ENCODE results near the gene NLRC3.

GRCh38 chr16:3594316-3595109 is 17.3 kb upstream of the NLRC3 start:
- TF ChIP-seq, protein P1, sequence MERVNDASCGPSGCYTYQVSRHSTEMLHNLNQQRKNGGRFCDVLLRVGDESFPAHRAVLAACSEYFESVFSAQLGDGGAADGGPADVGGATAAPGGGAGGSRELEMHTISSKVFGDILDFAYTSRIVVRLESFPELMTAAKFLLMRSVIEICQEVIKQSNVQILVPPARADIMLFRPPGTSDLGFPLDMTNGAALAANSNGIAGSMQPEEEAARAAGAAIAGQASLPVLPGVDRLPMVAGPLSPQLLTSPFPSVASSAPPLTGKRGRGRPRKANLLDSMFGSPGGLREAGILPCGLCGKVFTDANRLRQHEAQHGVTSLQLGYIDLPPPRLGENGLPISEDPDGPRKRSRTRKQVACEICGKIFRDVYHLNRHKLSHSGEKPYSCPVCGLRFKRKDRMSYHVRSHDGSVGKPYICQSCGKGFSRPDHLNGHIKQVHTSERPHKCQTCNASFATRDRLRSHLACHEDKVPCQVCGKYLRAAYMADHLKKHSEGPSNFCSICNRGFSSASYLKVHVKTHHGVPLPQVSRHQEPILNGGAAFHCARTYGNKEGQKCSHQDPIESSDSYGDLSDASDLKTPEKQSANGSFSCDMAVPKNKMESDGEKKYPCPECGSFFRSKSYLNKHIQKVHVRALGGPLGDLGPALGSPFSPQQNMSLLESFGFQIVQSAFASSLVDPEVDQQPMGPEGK (tag by site-specific recombination; IDR thresholded peaks at IDR 0.05), result no peak
- no peak for TF ChIP-seq CTCF (tag by site-specific recombination; IDR thresholded peaks at IDR 0.05)
- no peak for TF ChIP-seq KLF9 (tag by site-specific recombination; IDR thresholded peaks at IDR 0.05; ENCODE audit: low read depth)
- TF ChIP-seq ZSCAN16 (tag by site-specific recombination; IDR thresholded peaks at IDR 0.05), result no peak
- TF ChIP-seq ZNF510 (tag by site-specific recombination; IDR thresholded peaks at IDR 0.05; ENCODE audit: insufficient replicate concordance), result no peak
